C4-2B (cell line): ENCODE results near the gene ADAMTSL1.

Experiments
- ZFX ChIP-seq: fragments of 450-650 bp; IDR thresholded peaks from 2 replicates; pipeline ENCODE4 v1.6.1; 2017
- TF ChIP-seq, protein P1 (sequence below): fragments of 450-650 bp; conservative IDR thresholded peaks from 2 replicates; pipeline ENCODE4 v1.5.1; 2017; ENCODE audit warnings: mild to moderate bottlenecking

DNA sequence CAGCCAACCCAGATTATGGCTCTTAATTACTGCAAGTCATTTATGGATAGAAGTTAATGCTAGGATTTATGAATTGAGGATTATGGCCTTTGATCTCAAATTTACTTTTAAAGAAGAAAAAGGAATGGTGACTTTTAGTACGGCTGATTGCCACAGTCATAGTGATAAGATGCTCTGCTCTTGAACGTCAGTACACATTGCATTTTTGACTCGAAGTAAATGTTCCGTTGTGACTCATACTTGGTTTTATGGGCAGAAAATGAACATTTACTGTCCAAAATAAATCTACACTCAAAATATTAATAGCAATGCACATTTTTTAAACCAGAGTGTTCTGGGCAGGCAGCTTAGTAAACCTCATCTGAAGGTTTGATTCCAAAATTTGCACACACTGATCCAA, 830 bp downstream of the ADAMTSL1 start:
- TF ChIP-seq, protein P1, sequence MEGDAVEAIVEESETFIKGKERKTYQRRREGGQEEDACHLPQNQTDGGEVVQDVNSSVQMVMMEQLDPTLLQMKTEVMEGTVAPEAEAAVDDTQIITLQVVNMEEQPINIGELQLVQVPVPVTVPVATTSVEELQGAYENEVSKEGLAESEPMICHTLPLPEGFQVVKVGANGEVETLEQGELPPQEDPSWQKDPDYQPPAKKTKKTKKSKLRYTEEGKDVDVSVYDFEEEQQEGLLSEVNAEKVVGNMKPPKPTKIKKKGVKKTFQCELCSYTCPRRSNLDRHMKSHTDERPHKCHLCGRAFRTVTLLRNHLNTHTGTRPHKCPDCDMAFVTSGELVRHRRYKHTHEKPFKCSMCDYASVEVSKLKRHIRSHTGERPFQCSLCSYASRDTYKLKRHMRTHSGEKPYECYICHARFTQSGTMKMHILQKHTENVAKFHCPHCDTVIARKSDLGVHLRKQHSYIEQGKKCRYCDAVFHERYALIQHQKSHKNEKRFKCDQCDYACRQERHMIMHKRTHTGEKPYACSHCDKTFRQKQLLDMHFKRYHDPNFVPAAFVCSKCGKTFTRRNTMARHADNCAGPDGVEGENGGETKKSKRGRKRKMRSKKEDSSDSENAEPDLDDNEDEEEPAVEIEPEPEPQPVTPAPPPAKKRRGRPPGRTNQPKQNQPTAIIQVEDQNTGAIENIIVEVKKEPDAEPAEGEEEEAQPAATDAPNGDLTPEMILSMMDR: no peak
- no peak for TF ChIP-seq ZFX
